Measurements from ENCODE around the gene GUCY1A2.

Gene GUCY1A2

DNA sequence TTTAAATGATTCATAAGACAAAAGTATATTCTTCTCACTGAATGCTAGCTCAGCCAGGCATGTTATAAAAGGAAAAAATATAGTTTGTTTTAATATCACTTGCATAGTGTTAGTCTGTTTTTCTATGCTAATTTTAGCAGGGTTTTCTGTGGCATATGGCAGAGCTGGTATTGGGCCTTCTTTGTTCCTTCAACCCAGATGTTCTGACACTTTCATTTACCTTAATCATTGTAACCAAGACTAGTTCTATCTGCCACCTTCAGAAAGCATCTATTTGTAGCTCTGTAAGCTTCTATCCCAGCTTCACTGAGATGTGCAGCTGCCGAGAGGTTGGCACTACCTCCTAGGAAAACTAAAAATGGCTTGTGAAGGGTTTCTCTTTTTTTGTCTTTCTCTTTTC lies 338.7 kb downstream of the GUCY1A2 start:
- Histone ChIP-seq H2BK15ac (ENCODE audit: low read depth, poor library complexity, severe bottlenecking) (no peak overlapping the region), H4K8ac (ENCODE audit: low read length) (no peak overlapping the region), H3K27ac (ENCODE audit: low read length, poor library complexity, severe bottlenecking) (no peak overlapping the region), H3K14ac (ENCODE audit: low read length in 2 of 2) (no peak overlapping the region), H3K27me3 (ENCODE audit: control insufficient read depth in 1 of 2, insufficient read depth in 1 of 2, low read length in 2 of 2) (no peaks in the 10 kb centered on the region), H3K9me3 (ENCODE audit: control insufficient read depth, low read length) (no peaks in the 10 kb centered on the region), H2AK5ac (ENCODE audit: low read length, severe bottlenecking) (no peak overlapping the region), H3K18ac (ENCODE audit: low read depth in 1 of 2, low read length in 2 of 2) (no peak overlapping the region), H2BK120ac (ENCODE audit: low read depth, low read length) (no peak overlapping the region), H3K9ac (ENCODE audit: low read length) (no peak overlapping the region), H3K4me3 (ENCODE audit: insufficient read depth in 1 of 2, low read depth in 1 of 2, low read length in 2 of 2) (no peak overlapping the region), H2BK5ac (ENCODE audit: low read depth, low read length, poor library complexity, severe bottlenecking) (no peak overlapping the region), H3K79me1 (replicated peaks; ENCODE audit: low read length, poor library complexity, severe bottlenecking) (no peaks in the 10 kb centered on the region), H3K4me2 (ENCODE audit: low read length, poor library complexity, severe bottlenecking) (no peak overlapping the region), H3K4ac (ENCODE audit: low read depth in 1 of 2, low read length in 2 of 2) (no peak overlapping the region), H3K4me1 (ENCODE audit: control insufficient read depth, insufficient read depth, low read depth, low read length) (no peaks in the 10 kb centered on the region), H3K23ac (ENCODE audit: low read length in 2 of 2) (no peak overlapping the region), H4K91ac (ENCODE audit: low read length) (no peak overlapping the region), H2BK12ac (ENCODE audit: low read length in 2 of 2) (no peak overlapping the region), H3K36me3 (ENCODE audit: control insufficient read depth in 1 of 2, insufficient read depth in 2 of 2, low read depth in 1 of 2, low read length in 2 of 2) (no peaks in the 10 kb centered on the region), H2AFZ (ENCODE audit: low read depth, low read length) (no peak overlapping the region)
- DNase-seq, result no peak
- WGBS, result no CpG with 5 or more reads among the region's 1 CpG

DNA sequence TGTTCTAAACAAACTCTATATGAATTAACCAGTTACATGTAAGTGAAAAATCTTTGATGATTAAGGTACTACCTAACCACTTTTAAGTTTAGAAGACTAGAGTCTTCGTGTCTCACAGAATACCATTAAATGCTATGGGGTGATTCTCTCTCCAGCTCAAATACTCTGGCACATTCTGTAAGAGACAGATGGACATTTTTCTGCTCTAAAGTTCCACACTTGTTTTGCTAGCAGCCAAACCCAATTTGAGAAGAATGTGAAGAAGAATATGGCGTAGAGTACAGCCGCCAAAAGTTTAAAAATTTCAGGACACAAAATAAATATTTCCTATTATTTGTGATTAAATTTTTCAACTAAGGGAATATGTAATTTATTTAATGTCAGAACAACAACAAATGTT lies 339.1 kb downstream of the GUCY1A2 start:
- DNase-seq, result no peak
- no peak overlapping the region for H3K4ac ChIP-seq (ENCODE audit: low read depth in 1 of 2, low read length in 2 of 2)
- H3K79me1 ChIP-seq (replicated peaks; ENCODE audit: low read length, poor library complexity, severe bottlenecking), result no peaks in the 10 kb centered on the region
- no peaks in the 10 kb centered on the region for H3K4me1 ChIP-seq (ENCODE audit: control insufficient read depth, insufficient read depth, low read depth, low read length)
- H3K14ac ChIP-seq (ENCODE audit: low read length in 2 of 2), result no peak overlapping the region
- no peak overlapping the region for H3K27ac ChIP-seq (ENCODE audit: low read length, poor library complexity, severe bottlenecking)
- no peaks in the 10 kb centered on the region for H3K36me3 ChIP-seq (ENCODE audit: control insufficient read depth in 1 of 2, insufficient read depth in 2 of 2, low read depth in 1 of 2, low read length in 2 of 2)
- H3K4me3 ChIP-seq (ENCODE audit: insufficient read depth in 1 of 2, low read depth in 1 of 2, low read length in 2 of 2), result no peak overlapping the region
- no peak overlapping the region for H2BK5ac ChIP-seq (ENCODE audit: low read depth, low read length, poor library complexity, severe bottlenecking)
- no peak overlapping the region for H3K23ac ChIP-seq (ENCODE audit: low read length in 2 of 2)
- no peak overlapping the region for H2BK120ac ChIP-seq (ENCODE audit: low read depth, low read length)
- no peaks in the 10 kb centered on the region for H3K9me3 ChIP-seq (ENCODE audit: control insufficient read depth, low read length)
- no peak overlapping the region for H2BK15ac ChIP-seq (ENCODE audit: low read depth, poor library complexity, severe bottlenecking)
- H3K18ac ChIP-seq (ENCODE audit: low read depth in 1 of 2, low read length in 2 of 2), result no peak overlapping the region
- H2AFZ ChIP-seq (ENCODE audit: low read depth, low read length), result no peak overlapping the region
- no CpG with 5 or more reads among the region's 3 CpGs for WGBS
- H3K27me3 ChIP-seq (ENCODE audit: control insufficient read depth in 1 of 2, insufficient read depth in 1 of 2, low read length in 2 of 2), result no peaks in the 10 kb centered on the region
- no peak overlapping the region for H4K8ac ChIP-seq (ENCODE audit: low read length)
- H4K91ac ChIP-seq (ENCODE audit: low read length), result no peak overlapping the region
- H3K9ac ChIP-seq (ENCODE audit: low read length), result no peak overlapping the region
- no peak overlapping the region for H3K4me2 ChIP-seq (ENCODE audit: low read length, poor library complexity, severe bottlenecking)
- H2BK12ac ChIP-seq (ENCODE audit: low read length in 2 of 2), result no peak overlapping the region
- no peak overlapping the region for H2AK5ac ChIP-seq (ENCODE audit: low read length, severe bottlenecking)

DNA sequence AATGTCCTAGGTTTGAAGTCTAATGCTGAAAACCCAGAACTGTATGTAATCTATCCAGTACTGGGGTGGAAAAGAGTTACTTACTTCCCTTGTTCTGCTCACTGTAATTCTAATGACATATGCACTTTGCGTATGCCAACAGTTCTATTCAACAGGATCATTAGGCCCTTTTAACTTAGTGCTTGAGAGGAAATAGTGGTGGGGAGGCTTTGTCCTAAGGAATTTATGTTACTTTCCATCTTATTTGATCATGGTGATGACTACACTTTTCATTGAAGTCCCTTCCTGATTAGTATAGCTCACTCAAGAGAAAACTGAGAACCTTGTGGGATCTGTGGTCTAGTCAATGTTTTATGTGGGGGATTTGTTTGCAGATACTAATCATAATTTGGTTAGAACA lies 348.2 kb downstream of the GUCY1A2 start:
- Histone ChIP-seq H3K79me1 (replicated peaks; ENCODE audit: low read length, poor library complexity, severe bottlenecking) (no peaks in the 10 kb centered on the region), H2AK5ac (ENCODE audit: low read length, severe bottlenecking) (no peak overlapping the region), H3K9ac (ENCODE audit: low read length) (no peak overlapping the region), H4K8ac (ENCODE audit: low read length) (no peak overlapping the region), H3K27ac (ENCODE audit: low read length, poor library complexity, severe bottlenecking) (no peak overlapping the region), H3K36me3 (ENCODE audit: control insufficient read depth in 1 of 2, insufficient read depth in 2 of 2, low read depth in 1 of 2, low read length in 2 of 2) (no peaks in the 10 kb centered on the region), H3K4me2 (ENCODE audit: low read length, poor library complexity, severe bottlenecking) (no peak overlapping the region), H2BK120ac (ENCODE audit: low read depth, low read length) (no peak overlapping the region), H3K4me1 (ENCODE audit: control insufficient read depth, insufficient read depth, low read depth, low read length) (no peaks in the 10 kb centered on the region), H3K4me3 (ENCODE audit: insufficient read depth in 1 of 2, low read depth in 1 of 2, low read length in 2 of 2) (no peak overlapping the region), H3K9me3 (ENCODE audit: control insufficient read depth, low read length) (no peaks in the 10 kb centered on the region), H2BK12ac (ENCODE audit: low read length in 2 of 2) (no peak overlapping the region), H3K14ac (ENCODE audit: low read length in 2 of 2) (no peak overlapping the region), H3K4ac (ENCODE audit: low read depth in 1 of 2, low read length in 2 of 2) (no peak overlapping the region), H2BK15ac (ENCODE audit: low read depth, poor library complexity, severe bottlenecking) (no peak overlapping the region), H4K91ac (ENCODE audit: low read length) (no peak overlapping the region), H3K18ac (ENCODE audit: low read depth in 1 of 2, low read length in 2 of 2) (no peak overlapping the region), H2AFZ (ENCODE audit: low read depth, low read length) (no peak overlapping the region), H3K27me3 (ENCODE audit: control insufficient read depth in 1 of 2, insufficient read depth in 1 of 2, low read length in 2 of 2) (no peaks in the 10 kb centered on the region), H2BK5ac (ENCODE audit: low read depth, low read length, poor library complexity, severe bottlenecking) (no peak overlapping the region), H3K23ac (ENCODE audit: low read length in 2 of 2) (no peak overlapping the region)
- WGBS, result 100% methylated on average over 1 of the region's 1 CpG
- DNase-seq, result no peak

DNA sequence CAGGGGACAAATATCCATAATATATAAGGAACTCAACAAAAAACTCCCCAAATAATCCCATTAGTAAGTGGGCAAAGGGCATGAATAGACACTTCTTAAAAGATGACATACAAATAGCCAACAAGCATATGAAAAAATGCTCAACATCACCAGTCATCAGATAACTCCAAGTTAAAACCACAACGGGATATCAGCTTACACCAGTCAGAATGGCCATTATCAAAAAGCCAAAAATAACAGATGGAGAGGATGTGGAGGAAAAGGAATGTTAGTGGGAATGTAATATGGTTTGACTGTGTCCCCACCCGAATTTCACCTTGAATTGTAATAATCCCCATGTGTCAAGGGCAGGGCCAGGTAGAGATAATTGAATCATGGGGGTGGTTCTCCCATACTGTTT lies 350.1 kb downstream of the GUCY1A2 start:
- Histone ChIP-seq H3K27me3 (ENCODE audit: control insufficient read depth in 1 of 2, insufficient read depth in 1 of 2, low read length in 2 of 2) (no peaks in the 10 kb centered on the region), H3K79me1 (replicated peaks; ENCODE audit: low read length, poor library complexity, severe bottlenecking) (no peaks in the 10 kb centered on the region), H3K4me1 (ENCODE audit: control insufficient read depth, insufficient read depth, low read depth, low read length) (no peaks in the 10 kb centered on the region), H3K4ac (ENCODE audit: low read depth in 1 of 2, low read length in 2 of 2) (no peak overlapping the region), H2AK5ac (ENCODE audit: low read length, severe bottlenecking) (no peak overlapping the region), H3K4me3 (ENCODE audit: insufficient read depth in 1 of 2, low read depth in 1 of 2, low read length in 2 of 2) (no peak overlapping the region), H3K9ac (ENCODE audit: low read length) (no peak overlapping the region), H3K23ac (ENCODE audit: low read length in 2 of 2) (no peak overlapping the region), H2BK15ac (ENCODE audit: low read depth, poor library complexity, severe bottlenecking) (no peak overlapping the region), H4K8ac (ENCODE audit: low read length) (no peak overlapping the region), H3K14ac (ENCODE audit: low read length in 2 of 2) (no peak overlapping the region), H2BK5ac (ENCODE audit: low read depth, low read length, poor library complexity, severe bottlenecking) (no peak overlapping the region), H3K18ac (ENCODE audit: low read depth in 1 of 2, low read length in 2 of 2) (no peak overlapping the region), H2BK12ac (ENCODE audit: low read length in 2 of 2) (no peak overlapping the region), H3K27ac (ENCODE audit: low read length, poor library complexity, severe bottlenecking) (no peak overlapping the region), H3K4me2 (ENCODE audit: low read length, poor library complexity, severe bottlenecking) (no peak overlapping the region), H2BK120ac (ENCODE audit: low read depth, low read length) (no peak overlapping the region), H4K91ac (ENCODE audit: low read length) (no peak overlapping the region), H3K36me3 (ENCODE audit: control insufficient read depth in 1 of 2, insufficient read depth in 2 of 2, low read depth in 1 of 2, low read length in 2 of 2) (no peaks in the 10 kb centered on the region), H3K9me3 (ENCODE audit: control insufficient read depth, low read length) (no peaks in the 10 kb centered on the region), H2AFZ (ENCODE audit: low read depth, low read length) (no peak overlapping the region)
- peak; percentile 13 for DNase-seq
- 80% methylated on average over 1 of the region's 2 CpGs for WGBS
